Parathyroid adenoma (tissue), 2 donors: ENCODE measurements around the gene B3GNT3.

ENCODE experiments used
- H2AFZ ChIP-seq: fragments of 300-600 bp; sonication (generic); one replicate; pipeline ENCODE4 v1.7.0; 2017; ENCODE audit warnings: antibody characterized with exemption, mild to moderate bottlenecking
- H3K27ac ChIP-seq: fragments of 300-600 bp; sonication (generic); one replicate; pipeline ENCODE4 v1.7.0; 2017
- H3K27me3 ChIP-seq: fragments of 300-600 bp; sonication (generic); one replicate; pipeline ENCODE4 v1.7.0; 2017; ENCODE audit warnings: low read length; ENCODE audit not compliant: control insufficient read depth, insufficient read depth
- H3K36me3 ChIP-seq: fragments of 300-600 bp; sonication (generic); one replicate; pipeline ENCODE4 v1.7.0; 2017; ENCODE audit warnings: low read length; ENCODE audit not compliant: control insufficient read depth, insufficient read depth
- H3K4me1 ChIP-seq: fragments of 300-600 bp; sonication (generic); one replicate; pipeline ENCODE4 v1.7.0; 2017; ENCODE audit warnings: control low read depth
- H3K4me2 ChIP-seq: fragments of 300-600 bp; sonication (generic); one replicate; pipeline ENCODE4 v1.7.0; 2017; ENCODE audit warnings: low read length
- H3K4me3 ChIP-seq: fragments of 300-600 bp; sonication (generic); one replicate; pipeline ENCODE4 v1.7.0; 2017; ENCODE audit warnings: low read depth, low read length
- H3K79me2 ChIP-seq: fragments of 300-600 bp; sonication (generic); one replicate; pipeline ENCODE4 v1.7.0; 2017; ENCODE audit warnings: control low read depth
- H3K9ac ChIP-seq: fragments of 300-600 bp; sonication (generic); one replicate; pipeline ENCODE4 v1.7.0; 2017; ENCODE audit warnings: mild to moderate bottlenecking
- H3K9me3 ChIP-seq: fragments of 300-600 bp; sonication (generic); one replicate; pipeline ENCODE4 v1.7.0; 2017; ENCODE audit warnings: low read length; ENCODE audit not compliant: control insufficient read depth
- CTCF ChIP-seq: fragments of 300-600 bp; sonication (generic); IDR thresholded peaks from one replicate; pipeline ENCODE4 v1.7.0; 2017; ENCODE audit warnings: antibody characterized with exemption, mild to moderate bottlenecking
- donor health status: primary hyperparathyroidism.

The B3GNT3 gene

GRCh38 chr19:17806945-17807344 is 12.0 kb downstream of the B3GNT3 start:
- H3K9ac ChIP-seq: no peak overlapping the region
- no peaks in the 10 kb centered on the region for H3K9me3 ChIP-seq
- no peak overlapping the region for H3K27ac ChIP-seq
- no peak overlapping the region for H3K4me2 ChIP-seq
- no peaks in the 10 kb centered on the region for H3K4me1 ChIP-seq
- TF ChIP-seq CTCF: no peak
- peaks cover 1% of the 10 kb centered on the region for H3K27me3 ChIP-seq
- H3K79me2 ChIP-seq: no peaks in the 10 kb centered on the region
- no peak overlapping the region for H2AFZ ChIP-seq
- no peak overlapping the region for H3K4me3 ChIP-seq
- H3K36me3 ChIP-seq: no peaks in the 10 kb centered on the region

- Histone ChIP-seq H3K4me3 (no peak overlapping the region), H2AFZ (no peak overlapping the region), H3K9me3 (no peaks in the 10 kb centered on the region), H3K9ac (no peak overlapping the region), H3K4me2 (no peak overlapping the region), H3K79me2 (no peaks in the 10 kb centered on the region), H3K4me1 (peaks cover 3% of the 10 kb centered on the region), H3K27ac (no peak overlapping the region), H3K27me3 (peaks cover 3% of the 10 kb centered on the region), H3K36me3 (no peaks in the 10 kb centered on the region)
- no peak for TF ChIP-seq CTCF
Measured at GRCh38 chr19:17807731-17808316, 12.9 kb downstream of the B3GNT3 start.

GRCh38 chr19:17811103-17811502 is 16.2 kb downstream of the B3GNT3 start:
- H3K9ac ChIP-seq: no peak overlapping the region
- TF ChIP-seq CTCF: no peak
- no peaks in the 10 kb centered on the region for H3K79me2 ChIP-seq
- H3K4me1 ChIP-seq: peaks cover 3% of the 10 kb centered on the region
- H3K27ac ChIP-seq: no peak overlapping the region
- no peak overlapping the region for H3K4me2 ChIP-seq
- H3K9me3 ChIP-seq: no peaks in the 10 kb centered on the region
- H2AFZ ChIP-seq: no peak overlapping the region
- no peak overlapping the region for H3K4me3 ChIP-seq
- H3K27me3 ChIP-seq: peaks cover 3% of the 10 kb centered on the region
- no peaks in the 10 kb centered on the region for H3K36me3 ChIP-seq

- no peak for TF ChIP-seq CTCF
- Histone ChIP-seq H3K36me3 (no peaks in the 10 kb centered on the region), H3K79me2 (no peaks in the 10 kb centered on the region), H3K9me3 (no peaks in the 10 kb centered on the region), H2AFZ (no peak overlapping the region), H3K4me3 (no peak overlapping the region), H3K27me3 (peaks cover 3% of the 10 kb centered on the region), H3K27ac (no peak overlapping the region), H3K4me1 (peaks cover 3% of the 10 kb centered on the region), H3K9ac (no peak overlapping the region), H3K4me2 (no peak overlapping the region)
Measured at GRCh38 chr19:17811681-17812080, 16.7 kb downstream of the B3GNT3 start.

GRCh38 chr19:17812099-17812498 is 17.2 kb downstream of the B3GNT3 start:
- no peak overlapping the region for H3K4me2 ChIP-seq
- H3K79me2 ChIP-seq: no peaks in the 10 kb centered on the region
- H3K4me3 ChIP-seq: no peak overlapping the region
- TF ChIP-seq CTCF: no peak
- no peaks in the 10 kb centered on the region for H3K36me3 ChIP-seq
- peaks cover 3% of the 10 kb centered on the region for H3K27me3 ChIP-seq
- H3K4me1 ChIP-seq: peaks cover 3% of the 10 kb centered on the region
- H3K9me3 ChIP-seq: no peaks in the 10 kb centered on the region
- H3K9ac ChIP-seq: no peak overlapping the region
- no peak overlapping the region for H2AFZ ChIP-seq
- H3K27ac ChIP-seq: no peak overlapping the region
